CD8-positive, alpha-beta memory T cell (primary cell): Measurements from ENCODE around the gene OCSTAMP. TPM values are rescaled to one million over a fixed set of nuclear protein-coding genes. Genes with fewer than 3 reads are reported as not detected.

Experiments
- CTCF ChIA-PET: fragments of 350-600 bp; sonication (Branson Sonifier 250); formaldehyde crosslinking; loops from one replicate; lab custom pipeline; 2021; ENCODE audit warnings: antibody characterized with exemption; lab: Charles Lee
- POLR2A ChIA-PET: fragments of 350-600 bp; sonication (Branson Sonifier 250); formaldehyde crosslinking; loops from one replicate; lab custom pipeline; 2021; ENCODE audit warnings: antibody characterized with exemption; lab: Charles Lee
- DNase-seq, 5 donors: peaks; one replicate each; pipeline versions ENCODE4 v3.0.0 to v3.0.0-alpha.2; 2020 to 2022; ENCODE audit warnings: mixed read lengths in 1 of 5
- H3K27ac ChIP-seq: one replicate; pipeline ENCODE4 v1.7.0; 2013; ENCODE audit warnings: low read depth, mild to moderate bottlenecking, low read length, moderate library complexity
- H3K27me3 ChIP-seq: 2 replicates; pipeline ENCODE4 v1.7.0; 2013; ENCODE audit warnings: low read length, mild to moderate bottlenecking; ENCODE audit not compliant: insufficient read depth, poor library complexity, severe bottlenecking
- H3K36me3 ChIP-seq: 2 replicates; pipeline ENCODE4 v1.7.0; 2013; ENCODE audit warnings: mild to moderate bottlenecking, low read length, moderate library complexity; ENCODE audit not compliant: insufficient read depth
- H3K4me1 ChIP-seq: 2 replicates; pipeline ENCODE4 v1.7.0; 2013; ENCODE audit warnings: mild to moderate bottlenecking, low read length, moderate library complexity; ENCODE audit not compliant: insufficient read depth
- H3K4me3 ChIP-seq: 2 replicates; pipeline ENCODE4 v1.7.0; 2013; ENCODE audit warnings: mild to moderate bottlenecking, low read length
- H3K9me3 ChIP-seq: 2 replicates; pipeline ENCODE4 v1.7.0; 2013; ENCODE audit warnings: mild to moderate bottlenecking, low read length
- H3K27ac Mint-ChIP-seq, 8 donors: one replicate each; pipeline ENCODE4 v1.8.0; 2020 to 2021; ENCODE audit warnings: mixed read lengths in 8 of 8, mild to moderate bottlenecking in 6 of 8, inconsistent platforms in 3 of 8, moderate library complexity in 3 of 8
- H3K27me3 Mint-ChIP-seq, 2 donors: one replicate each; pipeline ENCODE4 v1.8.0; 2020 to 2021; ENCODE audit warnings: mixed read lengths in 2 of 2, mild to moderate bottlenecking in 1 of 2, moderate library complexity in 1 of 2
- H3K36me3 Mint-ChIP-seq, 3 donors: one replicate each; pipeline ENCODE4 v1.8.0; 2020 to 2021; ENCODE audit warnings: mixed read lengths in 3 of 3, inconsistent platforms in 1 of 3, mild to moderate bottlenecking in 1 of 3
- H3K4me1 Mint-ChIP-seq, 3 donors: one replicate each; pipeline ENCODE4 v1.8.0; 2020 to 2021; ENCODE audit warnings: mixed read lengths in 3 of 3, inconsistent platforms in 1 of 3, mild to moderate bottlenecking in 1 of 3
- H3K4me3 Mint-ChIP-seq, 7 donors: one replicate each; pipeline ENCODE4 v1.8.0; 2020 to 2021; ENCODE audit warnings: mixed read lengths in 7 of 7, mild to moderate bottlenecking in 6 of 7, moderate library complexity in 4 of 7, inconsistent platforms in 2 of 7
- H3K9me3 Mint-ChIP-seq, 5 donors: one replicate each; pipeline ENCODE4 v1.8.0; 2020 to 2022; ENCODE audit warnings: mixed read lengths in 5 of 5, mild to moderate bottlenecking in 3 of 5, moderate library complexity in 2 of 5, inconsistent platforms in 1 of 5
- polyA plus RNA-seq: library from polyadenylated mRNA; unstranded; fragments of 300-500 nt; fragmentation: Illumina TruSeq; gene quantifications from one replicate; pipeline ENCODE4 v1.2.3, GENCODE V29; 2021
- total RNA-seq, 2 experiments: library from RNA; stranded (reverse); gene quantifications; one replicate each; pipeline ENCODE4 v1.2.3, GENCODE V29; 2021

The OCSTAMP gene
- total and polyA plus RNA-seq, 3 experiments from 2014 or later = not detected

GRCh38 chr20:46546936-46547335, 3.5 kb downstream of the OCSTAMP start:
- peaks cover 8 to 18% (median 15%) of the 10 kb centered on the region in 3 donors for H3K4me1 Mint-ChIP-seq
- ChIA-PET POLR2A (no interaction called here), CTCF (no interaction called here)
- H3K9me3 Mint-ChIP-seq = no peaks in the 10 kb centered on the region
- Histone ChIP-seq H3K4me1 (no peaks in the 10 kb centered on the region), H3K27me3 (peaks cover 3% of the 10 kb centered on the region), H3K36me3 (no peaks in the 10 kb centered on the region), H3K4me3 (no peak overlapping the region), H3K9me3 (no peaks in the 10 kb centered on the region), H3K27ac (no peak overlapping the region)
- no peak for DNase-seq
- H3K36me3 Mint-ChIP-seq = no peaks in the 10 kb centered on the region
- no peak overlapping the region for H3K27ac Mint-ChIP-seq
- peaks cover 2 to 6% of the 10 kb centered on the region in 2 donors for H3K27me3 Mint-ChIP-seq
- no peak overlapping the region for H3K4me3 Mint-ChIP-seq

GRCh38 chr20:46546298-46546697, 4.2 kb downstream of the OCSTAMP start:
- H3K36me3 Mint-ChIP-seq = no peaks in the 10 kb centered on the region
- CTCF ChIA-PET = no interaction called here

GRCh38 chr20:46545827-46546138, 4.7 kb downstream of the OCSTAMP start:
- POLR2A ChIA-PET = no interaction called here
- Histone ChIP-seq H3K27ac (no peak overlapping the region), H3K27me3 (peaks cover 3% of the 10 kb centered on the region), H3K9me3 (no peaks in the 10 kb centered on the region), H3K36me3 (no peaks in the 10 kb centered on the region), H3K4me3 (no peak overlapping the region), H3K4me1 (no peaks in the 10 kb centered on the region)
- Mint-ChIP-seq H3K9me3 (no peaks in the 10 kb centered on the region), H3K27ac (no peak overlapping the region), H3K27me3 (peaks cover 3 to 6% of the 10 kb centered on the region in 2 donors), H3K36me3 (no peaks in the 10 kb centered on the region), H3K4me1 (peaks cover 7 to 11% (median 10%) of the 10 kb centered on the region in 3 donors), H3K4me3 (no peak overlapping the region)
- no peak for DNase-seq
- CTCF ChIA-PET = no interaction called here

More at GRCh38 chr20:46546298-46546697, 4.2 kb downstream of the OCSTAMP start:
- Histone ChIP-seq H3K27me3 (peaks cover 3% of the 10 kb centered on the region), H3K27ac (no peak overlapping the region), H3K9me3 (no peaks in the 10 kb centered on the region), H3K4me1 (no peaks in the 10 kb centered on the region), H3K4me3 (no peak overlapping the region), H3K36me3 (no peaks in the 10 kb centered on the region)
- H3K27me3 Mint-ChIP-seq = peaks cover 3 to 6% of the 10 kb centered on the region in 2 donors
- H3K9me3 Mint-ChIP-seq = no peaks in the 10 kb centered on the region
- DNase-seq = no peak
- H3K4me1 Mint-ChIP-seq = peaks cover 7 to 11% (median 10%) of the 10 kb centered on the region in 3 donors
- no peak overlapping the region for H3K27ac Mint-ChIP-seq
- H3K4me3 Mint-ChIP-seq = no peak overlapping the region
- POLR2A ChIA-PET = no interaction called here

GRCh38 chr20:46545077-46545826, 5.2 kb downstream of the OCSTAMP start:
- Histone ChIP-seq H3K36me3 (no peaks in the 10 kb centered on the region), H3K4me3 (no peak overlapping the region), H3K27me3 (peaks cover 3% of the 10 kb centered on the region), H3K4me1 (no peaks in the 10 kb centered on the region), H3K27ac (no peak overlapping the region), H3K9me3 (no peaks in the 10 kb centered on the region)
- Mint-ChIP-seq H3K27ac (no peak overlapping the region), H3K4me1 (peaks cover 7 to 11% (median 10%) of the 10 kb centered on the region in 3 donors), H3K27me3 (peaks cover 3 to 6% of the 10 kb centered on the region in 2 donors), H3K36me3 (no peaks in the 10 kb centered on the region), H3K4me3 (peak overlapping the region in 6 of 7 donors; percentile 23 to 57 (median 42)), H3K9me3 (no peaks in the 10 kb centered on the region)
- no peak for DNase-seq
- ChIA-PET CTCF (interaction anchor here (1.4 kb wide), 1 partner anchor 18 kb away, joined by 3 read pairs; no protein-coding TSS in a partner anchor), POLR2A (no interaction called here)

GRCh38 chr20:46544576-46544975, 5.9 kb downstream of the OCSTAMP start:
- no peak for DNase-seq
- Mint-ChIP-seq H3K9me3 (no peaks in the 10 kb centered on the region), H3K4me1 (peaks cover 7 to 11% (median 10%) of the 10 kb centered on the region in 3 donors), H3K27me3 (peaks cover 3 to 6% of the 10 kb centered on the region in 2 donors), H3K36me3 (no peaks in the 10 kb centered on the region), H3K27ac (no peak overlapping the region), H3K4me3 (no peak overlapping the region)
- Histone ChIP-seq H3K27ac (no peak overlapping the region), H3K36me3 (no peaks in the 10 kb centered on the region), H3K27me3 (peaks cover 3% of the 10 kb centered on the region), H3K9me3 (no peaks in the 10 kb centered on the region), H3K4me3 (no peak overlapping the region), H3K4me1 (no peaks in the 10 kb centered on the region)
- POLR2A ChIA-PET = no interaction called here
- CTCF ChIA-PET = interaction anchor here (1.0 to 1.4 kb wide), 3 partner anchors 10 to 18 kb away, joined by 3 read pairs; no protein-coding TSS in a partner anchor

- ChIA-PET POLR2A (no interaction called here), CTCF (interaction anchor here (1.0 to 1.4 kb wide), 3 partner anchors 9 to 19 kb away, joined by 3 read pairs; no protein-coding TSS in a partner anchor)
Measured at GRCh38 chr20:46543959-46544358, 6.5 kb downstream of the OCSTAMP start.

GRCh38 chr20:46543033-46543432, 7.4 kb downstream of the OCSTAMP start:
- Mint-ChIP-seq H3K9me3 (no peaks in the 10 kb centered on the region), H3K27ac (peak overlapping the region in 1 of 8 donors; percentile 7), H3K4me3 (no peak overlapping the region), H3K4me1 (peaks cover 7 to 11% (median 10%) of the 10 kb centered on the region in 3 donors), H3K27me3 (peaks cover 7 to 13% of the 10 kb centered on the region in 2 donors), H3K36me3 (no peaks in the 10 kb centered on the region)
- POLR2A ChIA-PET = no interaction called here
- CTCF ChIA-PET = no interaction called here
- H3K36me3 ChIP-seq = no peaks in the 10 kb centered on the region
- H3K27me3 ChIP-seq = peaks cover 3% of the 10 kb centered on the region
- no peak overlapping the region for H3K27ac ChIP-seq
- no peaks in the 10 kb centered on the region for H3K4me1 ChIP-seq
- H3K4me3 ChIP-seq = no peak overlapping the region
- H3K9me3 ChIP-seq = no peaks in the 10 kb centered on the region
- DNase-seq = no peak

More at GRCh38 chr20:46543959-46544358, 6.5 kb downstream of the OCSTAMP start:
- H3K4me3 ChIP-seq = no peak overlapping the region
- no peak overlapping the region for H3K27ac Mint-ChIP-seq
- no peak for DNase-seq
- peaks cover 3% of the 10 kb centered on the region for H3K27me3 ChIP-seq
- H3K4me1 Mint-ChIP-seq = peaks cover 7 to 11% (median 10%) of the 10 kb centered on the region in 3 donors
- H3K36me3 Mint-ChIP-seq = no peaks in the 10 kb centered on the region
- peaks cover 6 to 8% of the 10 kb centered on the region in 2 donors for H3K27me3 Mint-ChIP-seq
- no peak overlapping the region for H3K4me3 Mint-ChIP-seq
- no peaks in the 10 kb centered on the region for H3K36me3 ChIP-seq
- H3K4me1 ChIP-seq = no peaks in the 10 kb centered on the region
- H3K9me3 ChIP-seq = no peaks in the 10 kb centered on the region
- H3K27ac ChIP-seq = no peak overlapping the region
- H3K9me3 Mint-ChIP-seq = no peaks in the 10 kb centered on the region

GRCh38 chr20:46541229-46541935, 9.1 kb downstream of the OCSTAMP start:
- H3K36me3 ChIP-seq = no peaks in the 10 kb centered on the region
- Mint-ChIP-seq H3K9me3 (no peaks in the 10 kb centered on the region), H3K4me1 (peaks cover 7 to 11% (median 10%) of the 10 kb centered on the region in 3 donors), H3K27ac (no peak overlapping the region), H3K27me3 (peaks cover 9 to 26% of the 10 kb centered on the region in 2 donors), H3K36me3 (no peaks in the 10 kb centered on the region), H3K4me3 (no peak overlapping the region)
- H3K27ac ChIP-seq = no peak overlapping the region
- H3K4me3 ChIP-seq = no peak overlapping the region
- DNase-seq = no peak
- H3K9me3 ChIP-seq = no peaks in the 10 kb centered on the region
- POLR2A ChIA-PET = no interaction called here
- CTCF ChIA-PET = no interaction called here
- H3K27me3 ChIP-seq = peaks cover 3% of the 10 kb centered on the region
- H3K4me1 ChIP-seq = no peaks in the 10 kb centered on the region
